Immature natural killer cell (primary cell): ENCODE data around the gene CERT1. TPM values are rescaled to one million over a fixed set of nuclear protein-coding genes. Genes with fewer than 3 reads are reported as not detected.

Source experiments
- DNase-seq, 3 donors: peaks; one replicate each; pipeline ENCODE4 v3.0.0; 2022; ENCODE audit warnings: mixed read lengths in 1 of 3
- H3K27ac Mint-ChIP-seq, 6 donors: one replicate each; pipeline ENCODE4 v1.8.0; 2020; ENCODE audit warnings: mixed read lengths in 6 of 6, mild to moderate bottlenecking in 5 of 6, inconsistent platforms in 4 of 6, moderate library complexity in 3 of 6
- H3K27me3 Mint-ChIP-seq, 3 donors: one replicate each; pipeline ENCODE4 v1.8.0; 2020 to 2021; ENCODE audit warnings: low read depth in 3 of 3, mild to moderate bottlenecking in 3 of 3, mixed read lengths in 3 of 3, moderate library complexity in 3 of 3, inconsistent platforms in 1 of 3
- H3K36me3 Mint-ChIP-seq, 3 donors: one replicate each; pipeline ENCODE4 v1.8.0; 2020; ENCODE audit warnings: mixed read lengths in 3 of 3, inconsistent platforms in 2 of 3, mild to moderate bottlenecking in 2 of 3
- H3K4me1 Mint-ChIP-seq, 2 donors: one replicate each; pipeline ENCODE4 v1.8.0; 2020; ENCODE audit warnings: inconsistent platforms in 2 of 2, mild to moderate bottlenecking in 2 of 2, mixed read lengths in 2 of 2, moderate library complexity in 1 of 2
- H3K4me3 Mint-ChIP-seq, 5 donors: one replicate each; pipeline ENCODE4 v1.8.0; 2020; ENCODE audit warnings: mild to moderate bottlenecking in 5 of 5, mixed read lengths in 5 of 5, inconsistent platforms in 3 of 5, moderate library complexity in 3 of 5
- H3K9me3 Mint-ChIP-seq, 6 donors: one replicate each; pipeline ENCODE4 v1.8.0; 2020; ENCODE audit warnings: mild to moderate bottlenecking in 6 of 6, mixed read lengths in 6 of 6, inconsistent platforms in 4 of 6, moderate library complexity in 3 of 6
- polyA plus RNA-seq, 3 donors: library from polyadenylated mRNA; unstranded; fragments of 300-500 nt; fragmentation: Illumina TruSeq; gene quantifications; one replicate each; pipeline ENCODE4 v1.2.3, GENCODE V29; 2021

CERT1 gene
- polyA plus RNA-seq, 3 donors from 2014 or later: 8.2 to 22.0 (median 11.7) TPM

DNA sequence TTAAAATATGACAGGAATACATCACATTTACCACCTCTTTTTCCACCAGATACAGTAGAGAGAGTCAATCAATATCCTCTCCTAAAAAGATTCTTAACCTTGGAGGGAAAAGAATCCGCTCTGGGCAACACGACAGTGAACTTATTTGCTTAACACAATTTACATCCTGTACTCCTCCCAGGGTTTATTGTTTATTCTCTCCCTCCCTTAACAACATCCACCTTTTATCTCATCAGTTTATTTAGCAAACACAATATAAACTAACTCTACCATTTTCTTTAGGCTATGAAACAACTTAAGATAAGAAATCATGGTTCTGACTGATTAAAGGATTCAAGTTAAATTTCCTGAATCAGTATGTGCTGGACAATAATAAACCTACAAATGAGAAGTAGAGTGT lies 50.9 kb downstream of the CERT1 start:
- DNase-seq: no peak
- H3K4me1 Mint-ChIP-seq: peaks cover 39 to 64% of the 10 kb centered on the region in 2 donors
- H3K36me3 Mint-ChIP-seq: peaks cover 3 to 16% (median 7%) of the 10 kb centered on the region in 3 donors
- H3K9me3 Mint-ChIP-seq: no peaks in the 10 kb centered on the region
- H3K27ac Mint-ChIP-seq: peak overlapping the region in 1 of 6 donors; percentile 54
- H3K4me3 Mint-ChIP-seq: no peak overlapping the region
- peaks cover 0 to 5% (median 0%) of the 10 kb centered on the region in 3 donors for H3K27me3 Mint-ChIP-seq

DNA sequence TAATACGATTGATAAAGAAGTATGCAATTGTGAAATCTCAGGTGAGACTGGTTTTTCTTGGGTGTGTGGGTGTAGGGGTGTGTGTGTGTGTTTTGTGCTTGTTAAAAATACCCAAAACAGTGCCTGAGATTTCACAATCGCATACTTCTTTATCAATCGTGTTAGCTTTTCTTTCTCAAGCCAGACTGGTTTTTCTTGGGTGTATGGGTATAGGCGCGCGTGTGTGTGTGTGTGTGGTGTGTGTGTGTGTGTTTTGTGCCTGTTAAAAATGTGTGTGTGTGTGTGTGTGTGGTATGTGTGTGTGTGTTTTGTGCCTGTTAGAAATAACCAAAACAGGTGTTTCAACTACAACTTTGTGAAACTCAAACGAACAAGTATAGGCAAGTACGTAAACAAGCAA lies 53.7 kb downstream of the CERT1 start:
- no peak overlapping the region for H3K4me3 Mint-ChIP-seq
- H3K9me3 Mint-ChIP-seq: no peaks in the 10 kb centered on the region
- peak overlapping the region in 1 of 6 donors; percentile 32 for H3K27ac Mint-ChIP-seq
- peaks cover 10 to 36% (median 14%) of the 10 kb centered on the region in 3 donors for H3K36me3 Mint-ChIP-seq
- H3K27me3 Mint-ChIP-seq: peaks cover 0 to 3% (median 0%) of the 10 kb centered on the region in 3 donors
- DNase-seq: no peak
- H3K4me1 Mint-ChIP-seq: peaks cover 24 to 45% of the 10 kb centered on the region in 2 donors

DNA sequence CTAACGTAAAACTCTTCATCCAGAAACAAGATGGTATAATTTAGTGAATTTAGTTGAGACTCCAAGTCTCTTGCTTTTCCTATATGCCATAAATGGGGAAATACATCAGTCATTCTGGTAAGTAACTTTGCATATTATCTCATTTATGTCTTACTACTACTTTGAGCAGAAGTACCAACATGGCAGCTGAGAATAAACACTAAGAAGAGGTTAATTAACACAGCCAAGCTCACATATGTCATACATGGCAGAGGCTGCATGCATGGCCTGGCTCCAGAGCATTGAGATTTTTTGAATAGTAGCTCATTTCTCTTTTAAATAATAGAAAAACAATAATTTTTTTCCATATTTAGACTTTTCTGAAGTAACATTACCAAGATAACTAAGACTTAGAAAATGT lies 54.3 kb downstream of the CERT1 start:
- DNase-seq: no peak
- peaks cover 20 to 40% of the 10 kb centered on the region in 2 donors for H3K4me1 Mint-ChIP-seq
- peaks cover 10 to 33% (median 14%) of the 10 kb centered on the region in 3 donors for H3K36me3 Mint-ChIP-seq
- H3K27ac Mint-ChIP-seq: no peak overlapping the region
- H3K9me3 Mint-ChIP-seq: no peaks in the 10 kb centered on the region
- no peaks in the 10 kb centered on the region for H3K27me3 Mint-ChIP-seq
- H3K4me3 Mint-ChIP-seq: no peak overlapping the region

DNA sequence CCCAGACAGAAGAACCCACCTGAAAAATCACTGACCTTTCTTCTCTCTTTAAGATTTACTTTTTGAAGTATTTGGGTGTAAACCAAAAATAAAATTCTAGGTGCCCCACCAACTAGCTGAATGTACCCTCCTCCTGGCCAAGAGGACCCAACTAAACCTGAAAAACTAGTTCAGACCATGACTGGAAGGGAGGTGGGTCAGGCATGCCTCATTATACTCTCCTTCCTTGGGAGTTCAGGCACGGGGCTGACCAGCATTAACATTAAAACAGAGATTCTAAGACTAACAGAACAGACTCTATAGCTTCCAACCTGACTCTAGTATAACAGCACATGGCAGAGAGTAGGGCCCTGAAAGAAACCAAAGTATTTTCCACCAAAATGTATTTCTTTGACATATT lies 61.4 kb downstream of the CERT1 start:
- H3K9me3 Mint-ChIP-seq: peaks cover 3 to 18% (median 9%) of the 10 kb centered on the region in 6 donors
- no peak overlapping the region for H3K4me3 Mint-ChIP-seq
- no peak overlapping the region for H3K27ac Mint-ChIP-seq
- DNase-seq: no peak
- H3K36me3 Mint-ChIP-seq: peaks cover 33 to 40% (median 35%) of the 10 kb centered on the region in 3 donors
- peaks cover 0 to 2% (median 0%) of the 10 kb centered on the region in 3 donors for H3K27me3 Mint-ChIP-seq
- H3K4me1 Mint-ChIP-seq: peaks cover 0 to 22% of the 10 kb centered on the region in 2 donors

DNA sequence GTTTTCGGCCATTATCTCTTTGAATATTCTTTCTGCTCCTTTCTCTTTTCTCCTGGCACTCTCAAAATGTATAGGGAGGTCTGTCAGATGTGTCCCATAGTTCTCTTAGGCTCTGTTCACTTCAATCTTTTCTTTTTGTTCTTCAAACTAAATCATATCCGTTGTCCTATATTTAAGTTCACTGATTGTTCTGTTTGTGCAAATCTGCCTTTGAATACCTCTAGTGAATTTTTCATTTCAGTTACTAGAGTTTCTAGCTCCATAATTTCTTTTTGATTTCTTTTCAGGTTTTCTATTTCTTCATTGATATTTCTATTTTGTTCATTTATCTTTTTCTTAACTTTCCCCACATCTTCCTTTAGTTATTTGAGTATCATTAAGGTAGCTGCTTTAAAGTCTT lies 65.4 kb downstream of the CERT1 start:
- no peak overlapping the region for H3K27ac Mint-ChIP-seq
- H3K4me1 Mint-ChIP-seq: peaks cover 2 to 13% of the 10 kb centered on the region in 2 donors
- H3K4me3 Mint-ChIP-seq: no peak overlapping the region
- H3K9me3 Mint-ChIP-seq: peaks cover 3 to 18% (median 9%) of the 10 kb centered on the region in 6 donors
- peaks cover 33 to 46% (median 38%) of the 10 kb centered on the region in 3 donors for H3K36me3 Mint-ChIP-seq
- DNase-seq: no peak
- H3K27me3 Mint-ChIP-seq: peaks cover 0 to 3% (median 2%) of the 10 kb centered on the region in 3 donors

DNA sequence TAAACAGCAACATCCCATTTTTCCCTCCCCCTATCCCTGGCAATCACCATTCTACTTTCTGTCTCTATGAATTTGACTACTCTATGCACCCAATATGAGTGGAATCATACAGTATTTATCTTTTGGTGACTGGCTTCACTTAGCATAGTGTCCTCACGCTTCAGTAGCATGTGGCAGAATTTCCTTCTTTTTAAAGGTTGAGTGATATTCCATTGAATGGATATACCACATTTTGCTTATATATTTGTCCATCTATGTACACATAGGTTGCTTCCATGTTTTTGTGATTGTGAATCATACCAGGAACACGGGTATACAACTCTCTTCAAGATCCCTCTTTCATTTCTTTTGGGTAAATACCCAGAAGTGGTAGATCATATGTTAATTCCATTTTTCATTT lies 69.9 kb downstream of the CERT1 start:
- no peak for DNase-seq
- Mint-ChIP-seq H3K27me3 (peaks cover 0 to 3% (median 0%) of the 10 kb centered on the region in 3 donors), H3K4me1 (peaks cover 5 to 21% of the 10 kb centered on the region in 2 donors), H3K9me3 (peaks cover 0 to 11% (median 7%) of the 10 kb centered on the region in 6 donors), H3K27ac (no peak overlapping the region), H3K36me3 (peaks cover 14 to 21% (median 21%) of the 10 kb centered on the region in 3 donors), H3K4me3 (no peak overlapping the region)

DNA sequence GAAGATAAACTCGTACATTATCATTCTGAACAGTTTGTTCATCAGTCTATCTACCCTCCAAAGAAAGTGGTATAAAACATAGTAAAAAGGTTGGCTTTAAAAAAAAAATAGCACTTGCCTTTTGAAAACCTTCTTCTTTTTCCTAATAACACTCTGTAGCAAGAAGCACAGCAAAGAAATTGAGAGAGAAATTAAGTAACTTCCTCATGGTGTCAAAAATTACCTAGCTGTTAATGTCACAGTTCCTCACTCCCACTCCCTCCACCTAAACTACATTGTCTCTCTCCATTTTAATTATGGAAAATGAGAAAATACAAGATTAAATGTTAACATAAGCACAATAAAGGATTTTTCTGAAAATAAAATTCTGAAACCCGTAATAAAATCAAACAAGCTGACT lies 72.2 kb downstream of the CERT1 start:
- H3K4me1 Mint-ChIP-seq: peaks cover 5 to 25% of the 10 kb centered on the region in 2 donors
- H3K9me3 Mint-ChIP-seq: peaks cover 0 to 1% (median 0%) of the 10 kb centered on the region in 6 donors
- DNase-seq: no peak
- H3K27me3 Mint-ChIP-seq: peaks cover 0 to 3% (median 0%) of the 10 kb centered on the region in 3 donors
- H3K27ac Mint-ChIP-seq: no peak overlapping the region
- H3K36me3 Mint-ChIP-seq: peaks cover 6 to 21% (median 17%) of the 10 kb centered on the region in 3 donors
- H3K4me3 Mint-ChIP-seq: no peak overlapping the region

DNA sequence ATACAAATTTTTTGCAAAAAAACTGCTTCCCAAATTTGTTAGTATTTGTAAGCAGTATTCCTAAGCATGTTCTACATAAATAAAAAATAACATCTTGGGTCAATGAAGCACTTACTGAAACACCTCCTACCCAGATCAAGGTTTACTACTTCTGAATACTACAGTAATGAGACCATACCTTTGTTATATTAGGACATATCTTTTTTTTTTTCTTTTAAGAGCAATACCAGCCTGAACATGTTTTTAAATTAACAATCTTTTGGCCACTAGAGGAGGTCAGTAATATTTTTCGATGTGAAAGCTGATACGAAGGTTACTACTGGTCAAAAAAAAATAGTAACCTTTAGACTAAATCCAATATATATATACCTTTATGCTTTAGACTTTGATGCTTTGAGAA lies 72.7 kb downstream of the CERT1 start:
- Mint-ChIP-seq H3K4me3 (no peak overlapping the region), H3K9me3 (peaks cover 0 to 1% (median 0%) of the 10 kb centered on the region in 6 donors), H3K4me1 (peaks cover 5 to 25% of the 10 kb centered on the region in 2 donors), H3K27ac (no peak overlapping the region), H3K27me3 (peaks cover 0 to 2% (median 0%) of the 10 kb centered on the region in 3 donors), H3K36me3 (peaks cover 6 to 21% (median 16%) of the 10 kb centered on the region in 3 donors)
- no peak for DNase-seq

DNA sequence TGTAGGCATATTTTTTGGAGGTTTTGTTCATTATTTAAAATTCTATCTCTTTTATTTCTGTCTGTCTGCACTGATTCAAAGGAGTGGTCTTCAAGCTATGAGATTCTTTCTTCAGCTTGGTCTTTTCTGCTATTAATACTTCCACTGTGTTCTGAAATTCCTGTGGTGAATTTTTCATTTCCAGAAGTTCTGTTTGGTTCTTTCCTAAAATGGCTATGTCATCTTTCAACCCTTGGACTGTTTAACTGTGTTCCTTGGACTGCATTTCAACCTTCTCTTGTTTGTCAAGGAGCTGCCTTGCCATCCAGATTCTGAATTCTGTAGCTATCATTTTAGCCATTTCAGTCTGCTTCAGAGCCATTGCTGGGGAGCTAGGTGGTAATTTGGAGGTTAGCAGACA lies 76.3 kb downstream of the CERT1 start:
- peaks cover 0 to 18% (median 11%) of the 10 kb centered on the region in 3 donors for H3K36me3 Mint-ChIP-seq
- no peak overlapping the region for H3K4me3 Mint-ChIP-seq
- no peaks in the 10 kb centered on the region for H3K9me3 Mint-ChIP-seq
- no peaks in the 10 kb centered on the region for H3K27me3 Mint-ChIP-seq
- no peak overlapping the region for H3K27ac Mint-ChIP-seq
- no peak for DNase-seq
- H3K4me1 Mint-ChIP-seq: peaks cover 5 to 28% of the 10 kb centered on the region in 2 donors

DNA sequence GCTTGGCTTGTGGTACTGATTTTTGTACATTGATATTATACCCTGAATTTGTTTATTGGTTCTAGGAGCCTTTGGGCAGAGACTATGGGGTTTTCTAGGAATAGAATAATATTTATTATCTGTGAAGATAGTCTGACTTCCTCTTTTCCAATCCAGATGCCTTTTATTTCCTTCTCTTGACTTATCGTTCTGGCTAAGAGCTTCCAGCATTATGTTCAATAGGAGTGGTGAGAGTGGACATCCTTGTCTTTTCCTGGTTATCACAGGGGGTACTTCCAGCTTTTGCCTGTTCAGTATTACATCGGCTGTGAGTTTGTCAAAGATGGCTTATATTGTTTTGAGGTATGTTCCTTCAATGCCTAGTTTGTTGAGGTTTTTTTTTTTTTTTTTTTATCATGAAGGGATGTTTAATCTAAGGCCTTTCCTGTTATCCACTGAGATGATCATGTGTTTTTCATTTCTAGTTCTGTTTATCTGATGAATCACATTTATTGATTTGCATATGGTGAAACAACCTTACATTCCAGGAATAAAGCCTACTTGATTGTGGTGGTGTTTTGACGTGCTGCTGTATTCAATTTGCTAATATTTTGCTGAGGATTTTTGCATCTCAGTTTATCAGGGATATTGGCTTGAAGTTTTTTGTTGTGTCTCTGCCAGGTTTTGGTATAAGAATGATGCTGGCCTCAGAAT lies 77.5 kb downstream of the CERT1 start:
- Mint-ChIP-seq H3K27ac (peak overlapping the region in 1 of 6 donors; percentile 39), H3K4me3 (no peak overlapping the region), H3K4me1 (peaks cover 2 to 26% of the 10 kb centered on the region in 2 donors), H3K36me3 (peaks cover 0 to 18% (median 11%) of the 10 kb centered on the region in 3 donors), H3K27me3 (peaks cover 0 to 1% (median 0%) of the 10 kb centered on the region in 3 donors), H3K9me3 (no peaks in the 10 kb centered on the region)
- DNase-seq: no peak

DNA sequence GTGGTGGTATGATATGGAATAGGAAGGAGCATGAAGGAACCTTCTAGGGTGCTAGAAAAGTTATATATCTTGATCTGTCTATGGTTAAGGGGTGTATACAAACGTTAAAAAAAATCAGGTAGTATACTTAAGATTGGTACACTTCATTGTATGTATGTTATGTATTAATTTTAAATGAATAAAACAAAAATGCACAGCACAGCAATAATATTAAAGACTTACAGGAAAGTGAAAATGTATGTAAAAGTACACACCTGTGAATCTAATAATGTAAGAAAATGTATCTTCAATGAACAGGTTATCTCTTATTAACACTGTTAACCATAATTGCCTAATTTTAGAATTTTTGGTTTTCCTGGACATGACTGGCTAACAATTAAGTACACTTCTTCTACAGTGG lies 97.2 kb downstream of the CERT1 start:
- Mint-ChIP-seq H3K9me3 (no peaks in the 10 kb centered on the region), H3K4me3 (no peak overlapping the region), H3K4me1 (peaks cover 12 to 15% of the 10 kb centered on the region in 2 donors), H3K27ac (peak overlapping the region in 1 of 6 donors; percentile 12), H3K36me3 (peaks cover 5 to 33% (median 11%) of the 10 kb centered on the region in 3 donors), H3K27me3 (no peaks in the 10 kb centered on the region)
- DNase-seq: no peak

DNA sequence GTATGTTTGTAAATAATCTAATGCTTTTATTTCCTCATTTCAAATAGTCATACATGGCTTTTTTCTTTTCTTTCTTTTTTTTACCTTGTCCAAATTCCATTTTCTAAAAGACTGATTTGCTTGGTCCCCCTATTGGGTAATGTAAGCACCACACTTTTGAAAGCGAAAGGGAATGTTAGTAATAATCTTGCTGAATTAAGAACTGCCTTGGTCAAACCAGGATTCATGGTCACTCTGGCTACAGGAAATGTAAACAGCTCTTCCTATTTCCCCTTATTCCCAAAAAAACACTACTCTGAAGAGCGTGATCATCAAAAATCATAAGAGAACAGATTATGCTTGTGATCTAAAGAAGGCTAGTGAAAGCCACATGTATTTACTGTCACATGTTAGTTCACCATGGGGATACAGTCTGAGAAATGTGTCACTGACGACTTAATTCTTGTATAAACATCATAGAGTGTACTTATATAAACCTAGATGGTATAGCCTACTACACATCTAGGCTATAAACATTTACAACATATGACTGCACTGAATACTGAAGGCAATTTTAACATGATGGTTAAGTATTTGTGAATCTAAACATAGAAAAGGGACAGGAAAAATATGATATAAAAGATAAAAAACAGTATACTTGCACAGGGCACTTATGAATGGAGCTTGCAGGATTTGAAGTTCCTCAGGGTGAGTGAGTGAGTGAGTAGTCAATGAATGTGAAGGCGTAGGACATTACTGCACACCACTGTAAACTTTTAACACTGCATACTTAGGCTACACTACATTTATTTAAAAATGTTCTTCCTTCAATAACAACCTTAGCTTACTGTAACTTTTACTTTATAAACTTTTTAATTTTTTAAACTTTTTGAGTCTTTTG lies 99.1 kb downstream of the CERT1 start:
- H3K36me3 Mint-ChIP-seq: peaks cover 0 to 28% (median 14%) of the 10 kb centered on the region in 3 donors
- no peaks in the 10 kb centered on the region for H3K27me3 Mint-ChIP-seq
- DNase-seq: no peak
- no peaks in the 10 kb centered on the region for H3K9me3 Mint-ChIP-seq
- no peak overlapping the region for H3K4me3 Mint-ChIP-seq
- H3K27ac Mint-ChIP-seq: no peak overlapping the region
- peaks cover 12 to 15% of the 10 kb centered on the region in 2 donors for H3K4me1 Mint-ChIP-seq

DNA sequence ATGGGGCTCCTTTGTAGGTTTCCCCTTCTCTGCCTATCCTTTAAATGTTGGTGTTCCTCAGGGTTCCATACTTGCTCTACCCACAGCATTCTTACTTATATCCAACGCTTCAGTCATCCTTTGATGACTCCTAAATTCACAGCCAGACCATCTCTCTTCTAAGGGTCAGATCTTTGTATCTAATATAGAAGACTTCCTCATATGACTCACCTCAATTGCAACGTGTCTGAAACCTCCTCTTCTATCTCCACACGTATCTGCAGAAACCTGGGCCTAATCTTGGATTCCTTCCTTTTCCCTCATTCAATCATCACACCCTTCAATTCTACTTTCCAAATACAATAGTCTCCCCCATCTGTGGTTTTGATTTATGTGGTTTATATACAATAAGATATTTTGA lies 106.1 kb downstream of the CERT1 start:
- Mint-ChIP-seq H3K27me3 (peaks cover 0 to 2% (median 0%) of the 10 kb centered on the region in 3 donors), H3K36me3 (peaks cover 11 to 19% (median 16%) of the 10 kb centered on the region in 3 donors), H3K4me1 (no peaks in the 10 kb centered on the region), H3K4me3 (no peak overlapping the region), H3K27ac (no peak overlapping the region), H3K9me3 (no peaks in the 10 kb centered on the region)
- DNase-seq: no peak

DNA sequence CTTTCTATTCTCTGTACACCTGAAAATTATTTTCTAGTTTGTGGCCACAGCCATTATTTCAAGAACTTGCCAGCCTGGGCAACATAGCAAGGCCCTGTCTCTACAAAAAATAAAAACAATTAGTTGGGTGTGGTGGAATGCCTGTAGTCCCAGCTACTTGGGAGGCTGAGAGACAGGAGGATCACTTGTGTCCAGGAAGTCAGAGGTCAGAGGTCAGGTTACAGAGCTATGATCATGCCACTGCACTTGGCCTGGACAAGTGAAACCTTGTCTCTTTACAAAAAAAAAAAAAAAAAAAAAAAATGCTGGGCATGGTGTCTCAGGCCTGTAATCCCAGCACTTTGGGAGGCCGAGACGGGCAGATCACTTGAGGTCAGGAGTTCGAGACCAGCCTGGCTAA lies 116.2 kb downstream of the CERT1 start:
- Mint-ChIP-seq H3K4me3 (no peak overlapping the region), H3K4me1 (no peaks in the 10 kb centered on the region), H3K27me3 (no peaks in the 10 kb centered on the region), H3K9me3 (no peaks in the 10 kb centered on the region), H3K36me3 (peaks cover 0 to 7% (median 6%) of the 10 kb centered on the region in 3 donors), H3K27ac (no peak overlapping the region)
- DNase-seq: no peak
